Heart left ventricle (tissue), 13 donors: ENCODE results near the gene SLC39A12.

Experiments used
- POLR2A ChIP-seq, 2 donors: fragments of 450-650 bp; IDR thresholded peaks; one replicate each; pipeline ENCODE4 v1.6.1; 2017; ENCODE audit warnings: antibody characterized with exemption in 2 of 2, mild to moderate bottlenecking in 2 of 2, moderate library complexity in 2 of 2
- TF ChIP-seq, protein P1 (sequence below), 12 donors: fragments of 200-600 bp; sonication (generic) in 4 of 12; IDR thresholded peaks; one replicate each; pipeline versions ENCODE4 v1.5.0 to v1.8.0; 2018 to 2022; ENCODE audit warnings: antibody characterized with exemption in 12 of 12, mild to moderate bottlenecking in 5 of 12
- donor health status: ischemic (EF 13 %, LVEDD 7.1; RV severe dilation, severe dysfunction).
- donor health status: DM: no; HTN: yes; CAD: no.
- donor health status: DM: no; HTN: no; CAD: no.
- donor health status: ischemic (EF 25% LVEDD 6.9; RV normal size, moderate dysfunction).
- donor health status: ischemic (EF 25% LVEDD 5.7; RV mildly dilated, moderate dysfunction).
- donor health status: ischemic (EF 35%, LVEDD 5.7; RV mildly dilated, moderate dysfunction).
- donor health status: nonischemic (EF 11% LVEDD 7.7; RV severe dilation, severe dysfunction).
- donor health status: DM: yes; HTN: yes; CAD: no.
- donor health status: PGD.
- donor health status: ischemic (EF 29% LVEDD 5.4; RV normal size, mild dysfunction).
- donor health status: nonischemic (EF 23%, LVEDD 6.1; RV moderate dilation, normal function).

DNA sequence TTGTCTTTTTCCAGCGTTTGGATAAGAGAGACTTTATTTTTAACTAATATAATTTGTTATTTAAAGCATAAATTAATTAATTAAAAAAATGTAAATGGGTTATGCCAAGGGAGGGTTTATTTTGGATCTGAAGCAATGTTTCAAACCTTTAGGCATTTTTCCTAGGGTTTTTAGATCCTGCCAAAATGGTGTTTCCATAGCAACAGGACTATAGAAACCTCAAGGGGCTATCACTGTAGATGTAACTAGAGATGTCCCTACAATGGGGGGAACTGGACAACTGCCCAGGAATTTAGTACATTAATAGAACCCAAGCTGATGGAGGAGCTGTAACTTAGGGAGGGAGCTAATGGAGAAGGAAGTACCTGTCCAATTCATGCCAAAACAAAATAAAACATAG is 57.3 kb downstream of the SLC39A12 start:
- TF ChIP-seq, protein P1, sequence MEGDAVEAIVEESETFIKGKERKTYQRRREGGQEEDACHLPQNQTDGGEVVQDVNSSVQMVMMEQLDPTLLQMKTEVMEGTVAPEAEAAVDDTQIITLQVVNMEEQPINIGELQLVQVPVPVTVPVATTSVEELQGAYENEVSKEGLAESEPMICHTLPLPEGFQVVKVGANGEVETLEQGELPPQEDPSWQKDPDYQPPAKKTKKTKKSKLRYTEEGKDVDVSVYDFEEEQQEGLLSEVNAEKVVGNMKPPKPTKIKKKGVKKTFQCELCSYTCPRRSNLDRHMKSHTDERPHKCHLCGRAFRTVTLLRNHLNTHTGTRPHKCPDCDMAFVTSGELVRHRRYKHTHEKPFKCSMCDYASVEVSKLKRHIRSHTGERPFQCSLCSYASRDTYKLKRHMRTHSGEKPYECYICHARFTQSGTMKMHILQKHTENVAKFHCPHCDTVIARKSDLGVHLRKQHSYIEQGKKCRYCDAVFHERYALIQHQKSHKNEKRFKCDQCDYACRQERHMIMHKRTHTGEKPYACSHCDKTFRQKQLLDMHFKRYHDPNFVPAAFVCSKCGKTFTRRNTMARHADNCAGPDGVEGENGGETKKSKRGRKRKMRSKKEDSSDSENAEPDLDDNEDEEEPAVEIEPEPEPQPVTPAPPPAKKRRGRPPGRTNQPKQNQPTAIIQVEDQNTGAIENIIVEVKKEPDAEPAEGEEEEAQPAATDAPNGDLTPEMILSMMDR (IDR thresholded peaks at IDR 0.05): no peak
- no peak for TF ChIP-seq POLR2A (IDR thresholded peaks at IDR 0.05)
